SHP77 treated with DMSO at 0.1 percent for 48 hours (cell line): ENCODE data around the gene MCC.

Source experiments
- DNase-seq: peaks from one replicate; lab custom pipeline; 2025; lab: John Stamatoyannopoulos, UW

Gene MCC

DNA sequence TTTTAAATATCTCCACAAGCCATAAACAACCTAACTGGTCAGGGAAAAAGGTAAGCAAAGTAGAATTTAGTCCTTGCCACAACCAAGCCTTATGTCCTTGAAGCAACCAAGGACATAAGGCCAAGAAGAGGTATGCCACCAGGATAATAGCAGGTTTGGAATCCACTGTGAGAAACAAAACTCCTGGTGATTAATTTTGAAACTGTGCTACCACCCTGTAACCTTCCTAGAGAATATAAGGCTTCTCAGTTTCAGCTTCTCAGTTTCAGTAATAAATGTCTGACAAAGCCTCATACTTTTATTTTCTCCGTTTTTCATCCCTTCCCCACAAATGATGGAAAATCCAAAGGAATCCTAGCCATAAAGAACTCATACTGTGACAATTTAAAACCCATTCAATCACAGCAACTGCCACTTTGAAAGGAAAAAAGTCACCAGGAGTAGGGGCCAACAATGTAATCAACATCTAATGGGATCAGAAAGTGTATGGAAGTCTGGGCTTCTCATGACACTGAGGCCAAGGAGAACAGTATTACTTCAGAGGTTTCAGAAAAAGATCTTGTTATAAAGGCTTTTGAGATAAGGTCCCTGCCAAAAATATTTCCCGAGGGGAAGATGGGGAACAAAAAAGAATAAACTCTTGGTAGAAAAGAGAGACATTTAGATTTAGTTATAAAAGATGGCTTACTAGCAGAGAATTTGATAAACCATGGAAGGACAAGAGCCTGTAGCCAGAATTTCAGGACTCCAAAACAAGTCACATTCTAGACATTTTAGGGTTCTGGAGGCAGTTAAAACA lies 242.6 kb downstream of the MCC start:
- no peak for DNase-seq

GRCh38 chr5:113244966-113245365 lies 243.3 kb downstream of the MCC start:
- no peak for DNase-seq

- DNase-seq, result no peak
Observed at GRCh38 chr5:113243349-113243664, 244.9 kb downstream of the MCC start.

- DNase-seq, result no peak
Observed at GRCh38 chr5:113242481-113243348, 245.5 kb downstream of the MCC start.

- DNase-seq, result no peak
Observed at GRCh38 chr5:113240951-113241726, 247.1 kb downstream of the MCC start.

GRCh38 chr5:113240032-113240431 lies 248.2 kb downstream of the MCC start:
- DNase-seq, result no peak

DNA sequence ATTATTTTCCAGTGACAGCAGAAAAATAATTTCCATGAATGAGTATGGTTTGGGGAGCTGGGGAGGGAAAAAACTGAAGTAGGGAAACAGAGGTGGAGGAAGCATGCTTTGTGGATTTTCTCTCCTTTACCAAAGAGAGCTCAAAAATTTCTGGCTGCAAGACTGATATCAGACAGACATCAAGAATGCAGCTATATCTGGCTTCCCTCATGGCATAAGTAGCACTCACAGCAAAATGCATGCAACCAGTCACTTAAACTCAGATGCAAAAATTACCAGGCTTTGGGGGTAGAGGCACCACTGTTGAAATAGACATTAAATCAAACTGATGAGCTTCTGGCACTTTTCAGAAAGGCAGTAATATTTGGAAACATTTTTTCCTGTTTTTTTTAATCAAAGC lies 250.4 kb downstream of the MCC start:
- no peak for DNase-seq

GRCh38 chr5:113236536-113237288 lies 251.5 kb downstream of the MCC start:
- no peak for DNase-seq

GRCh38 chr5:113235884-113236283 lies 252.4 kb downstream of the MCC start:
- no peak for DNase-seq

- DNase-seq, result no peak
Observed at GRCh38 chr5:113234546-113234945, 253.7 kb downstream of the MCC start.

- DNase-seq, result no peak
Observed at GRCh38 chr5:113233606-113234005, 254.6 kb downstream of the MCC start.

- no peak for DNase-seq
Observed at GRCh38 chr5:113232667-113233066, 255.6 kb downstream of the MCC start.

DNA sequence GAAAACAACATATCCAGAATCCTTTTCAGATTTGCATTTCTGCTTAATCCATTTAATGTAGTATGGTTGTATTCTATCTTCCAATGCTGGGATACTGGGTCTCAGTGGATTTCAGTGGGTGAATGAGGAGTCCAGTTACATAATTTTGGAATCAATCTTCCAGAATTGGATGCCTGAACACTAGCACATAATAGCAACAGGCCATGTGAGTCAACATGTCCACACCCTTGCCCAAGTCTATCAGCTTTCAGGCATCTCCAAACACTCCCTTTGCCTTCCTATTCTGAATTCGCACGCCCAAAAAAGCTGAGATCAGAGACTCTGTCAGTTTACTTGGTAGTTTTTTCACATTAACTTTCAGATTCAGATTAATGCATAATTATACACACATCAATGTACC lies 256.0 kb downstream of the MCC start:
- no peak for DNase-seq

DNA sequence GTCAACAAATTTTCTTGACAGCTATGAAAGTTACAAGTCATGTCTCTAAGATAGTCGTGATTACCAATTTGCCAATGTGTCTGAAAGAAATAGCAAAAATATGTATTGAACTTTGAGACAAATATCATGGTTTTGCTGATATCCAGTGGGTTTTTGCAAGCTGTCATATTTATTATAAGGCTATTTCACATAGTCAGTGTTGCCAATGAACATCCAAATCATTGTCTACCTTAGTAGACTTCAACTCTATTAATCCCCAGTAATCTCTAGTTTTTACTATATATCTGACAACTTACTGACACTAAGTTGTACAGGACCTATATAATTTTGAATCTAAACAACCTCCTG lies 256.6 kb downstream of the MCC start:
- no peak for DNase-seq

DNA sequence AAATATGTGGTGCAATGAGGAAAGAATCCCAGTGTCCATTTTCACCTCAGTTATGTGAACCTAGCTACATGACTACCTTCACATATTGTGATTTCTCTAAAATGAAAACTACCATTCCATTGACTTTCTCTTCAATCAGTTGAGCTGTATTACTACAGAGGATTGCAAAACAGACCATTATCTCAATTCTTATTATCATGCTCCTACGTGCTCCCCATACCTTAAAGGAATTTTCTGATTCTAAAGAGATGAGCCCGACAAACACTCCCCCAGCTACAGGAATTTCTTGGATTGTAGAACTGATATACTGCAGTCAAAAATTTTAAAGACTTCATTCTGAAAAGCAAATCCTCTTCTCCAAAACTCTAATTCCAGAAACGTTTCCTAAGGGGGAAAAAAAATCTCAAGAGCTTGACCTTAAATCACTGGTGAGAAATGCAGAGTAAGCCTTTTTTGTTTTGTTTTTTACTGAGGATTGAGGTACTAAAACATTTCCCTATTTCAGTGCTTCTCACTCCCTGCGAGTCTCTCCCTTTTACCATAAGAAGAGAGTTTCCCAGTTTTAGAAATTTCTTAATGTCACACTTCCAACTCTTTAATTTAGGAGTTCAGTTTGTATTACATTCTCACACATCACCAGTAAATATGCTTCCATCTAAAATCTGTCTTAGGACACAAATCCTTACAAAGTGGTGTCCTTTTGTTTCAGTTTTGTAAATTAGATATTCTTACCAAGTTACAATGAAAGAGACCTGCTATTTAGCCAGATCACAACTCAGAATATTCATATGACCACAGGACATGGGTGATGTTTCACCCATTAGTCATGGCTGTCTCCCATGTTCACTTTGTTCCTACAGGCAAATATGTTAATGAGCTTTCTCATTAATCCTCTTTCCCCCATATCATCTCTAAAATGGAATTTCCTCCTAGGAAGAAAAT lies 257.3 kb downstream of the MCC start:
- DNase-seq, result no peak

DNA sequence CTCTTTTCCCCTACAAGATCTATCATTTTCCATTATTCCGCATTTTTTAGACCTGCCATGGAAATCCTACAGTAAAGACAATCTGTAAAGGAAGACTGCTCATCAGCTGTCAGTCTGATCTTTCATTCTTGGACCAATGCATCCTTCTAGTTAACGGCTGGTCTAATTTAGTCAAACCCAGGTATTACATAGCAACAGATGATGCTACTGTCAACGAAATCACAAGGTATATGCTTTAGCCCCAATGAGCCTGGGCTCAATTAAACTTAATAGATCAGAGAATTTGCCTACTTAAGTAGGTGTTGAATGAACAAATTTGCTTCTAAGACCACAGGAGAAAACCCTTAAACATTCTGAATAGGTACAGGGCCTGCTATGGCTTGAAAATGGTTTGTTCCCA lies 260.5 kb downstream of the MCC start:
- no peak for DNase-seq

- no peak for DNase-seq
Observed at GRCh38 chr5:113226116-113226736, 262.0 kb downstream of the MCC start.

DNA sequence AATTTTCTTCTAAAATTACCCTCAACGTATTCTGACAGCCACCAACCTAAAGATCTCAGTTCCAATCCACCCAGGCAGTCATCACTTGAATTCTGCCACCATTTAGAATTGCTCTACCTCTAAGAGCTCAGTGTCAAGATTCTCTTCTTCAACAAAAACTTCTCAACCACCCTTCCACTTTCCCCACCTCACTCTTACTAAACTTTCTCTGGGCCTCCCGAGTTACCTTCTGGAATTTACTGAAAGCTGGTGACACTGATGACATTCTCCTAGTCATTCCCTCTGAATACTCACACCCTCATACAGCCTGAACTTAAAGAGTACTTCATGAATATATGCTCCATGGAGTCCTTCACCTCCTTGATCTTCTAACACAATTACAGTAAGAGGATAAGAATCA lies 263.0 kb downstream of the MCC start:
- no peak for DNase-seq

DNA sequence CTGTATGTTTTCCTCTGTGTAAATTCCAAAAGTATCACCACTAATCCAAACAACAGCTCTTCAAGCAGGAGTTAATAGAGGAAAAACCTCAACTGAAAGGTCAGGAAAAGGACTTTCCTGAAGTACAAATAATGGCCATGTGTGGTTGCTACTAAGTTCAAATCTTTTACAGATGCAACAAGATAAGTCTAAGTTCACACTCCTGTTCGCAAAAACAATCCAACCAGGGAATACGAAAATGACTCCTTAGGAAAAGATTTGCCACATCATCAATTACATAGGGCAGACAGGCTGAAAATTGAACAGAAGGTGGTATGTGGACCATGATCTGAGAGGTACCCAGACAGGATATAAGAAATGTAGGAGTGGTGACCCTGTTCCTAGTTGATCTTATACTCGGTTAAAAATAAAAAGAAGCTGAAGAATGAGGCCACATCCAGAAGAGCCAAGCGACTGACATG lies 263.6 kb downstream of the MCC start:
- DNase-seq, result no peak

- DNase-seq, result no peak
Observed at GRCh38 chr5:113223831-113224604, 264.2 kb downstream of the MCC start.
